Right lobe of liver (tissue), 4 donors: ENCODE results near the gene MARVELD2.

Source experiments
- POLR2A ChIP-seq: fragments of 450-650 bp; IDR thresholded peaks from one replicate; pipeline ENCODE4 v1.6.1; 2017; ENCODE audit warnings: antibody characterized with exemption, mild to moderate bottlenecking
- TF ChIP-seq, protein P1 (sequence below), 4 donors: fragments of 200-600 bp in 3 of 4; fragments of 450-650 bp in 1 of 4; IDR thresholded peaks; one replicate each; pipeline versions ENCODE4 v1.5.1 to v1.8.0; 2016 to 2022; ENCODE audit warnings: antibody characterized with exemption in 4 of 4, mild to moderate bottlenecking in 2 of 4
- donor health status: DM: no; HTN: no; CAD: no.
- donor health status: DM: no; HTN: no; CAD: no.
- donor health status: DM: no; HTN: yes; CAD: no.

GRCh38 chr5:69485471-69485870 is 70.6 kb downstream of the MARVELD2 start:
- TF ChIP-seq, protein P1, sequence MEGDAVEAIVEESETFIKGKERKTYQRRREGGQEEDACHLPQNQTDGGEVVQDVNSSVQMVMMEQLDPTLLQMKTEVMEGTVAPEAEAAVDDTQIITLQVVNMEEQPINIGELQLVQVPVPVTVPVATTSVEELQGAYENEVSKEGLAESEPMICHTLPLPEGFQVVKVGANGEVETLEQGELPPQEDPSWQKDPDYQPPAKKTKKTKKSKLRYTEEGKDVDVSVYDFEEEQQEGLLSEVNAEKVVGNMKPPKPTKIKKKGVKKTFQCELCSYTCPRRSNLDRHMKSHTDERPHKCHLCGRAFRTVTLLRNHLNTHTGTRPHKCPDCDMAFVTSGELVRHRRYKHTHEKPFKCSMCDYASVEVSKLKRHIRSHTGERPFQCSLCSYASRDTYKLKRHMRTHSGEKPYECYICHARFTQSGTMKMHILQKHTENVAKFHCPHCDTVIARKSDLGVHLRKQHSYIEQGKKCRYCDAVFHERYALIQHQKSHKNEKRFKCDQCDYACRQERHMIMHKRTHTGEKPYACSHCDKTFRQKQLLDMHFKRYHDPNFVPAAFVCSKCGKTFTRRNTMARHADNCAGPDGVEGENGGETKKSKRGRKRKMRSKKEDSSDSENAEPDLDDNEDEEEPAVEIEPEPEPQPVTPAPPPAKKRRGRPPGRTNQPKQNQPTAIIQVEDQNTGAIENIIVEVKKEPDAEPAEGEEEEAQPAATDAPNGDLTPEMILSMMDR (IDR thresholded peaks at IDR 0.05), result no peak
- TF ChIP-seq POLR2A, result no peak
